ENCODE results near the gene RAB4A.
"Not testable (repeated sequence)": the region's sequence is repeated elsewhere in the genome, so short reads cannot be mapped to it uniquely, and the experiment has no call there.

RAB4A gene

GRCh38 chr1:229286099-229286766 is 15.3 kb downstream of the RAB4A start:
- FAIRE-seq (no peak), DNase-seq (ENCODE audit: insufficient read length, low spot score) (no peak)
- TF ChIP-seq POLR2A (IDR thresholded peaks at IDR 0.05; ENCODE audit: low read depth, low read length) = no peak

- FAIRE-seq = no peak
- TF ChIP-seq POLR2A (IDR thresholded peaks at IDR 0.05; ENCODE audit: low read depth, low read length) = no peak
- DNase-seq (ENCODE audit: insufficient read length, low spot score) = no peak
These were observed 16.4 kb downstream of the RAB4A start for GRCh38 chr1:229287267-229287666.

DNA sequence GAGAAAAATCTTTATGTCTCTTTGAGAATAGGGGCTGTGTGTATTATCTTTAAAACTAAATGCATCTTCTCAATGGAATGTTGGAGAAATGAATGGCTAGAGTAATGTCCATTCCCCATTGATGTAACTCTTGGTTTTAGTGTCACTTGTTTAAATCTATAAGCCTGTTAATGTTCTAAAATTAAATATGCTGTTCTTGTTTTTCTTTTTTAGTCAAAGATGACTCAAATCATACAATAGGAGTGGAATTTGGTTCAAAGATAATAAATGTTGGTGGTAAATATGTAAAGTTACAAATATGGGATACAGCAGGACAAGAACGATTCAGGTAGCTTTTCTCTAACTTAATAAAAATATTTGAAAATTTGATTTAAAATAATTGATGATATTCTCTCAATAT is 17.6 kb downstream of the RAB4A start:
- FAIRE-seq (no peak), DNase-seq (ENCODE audit: insufficient read length, low spot score) (no peak)
- no peak for TF ChIP-seq POLR2A (IDR thresholded peaks at IDR 0.05; ENCODE audit: low read depth, low read length)

DNA sequence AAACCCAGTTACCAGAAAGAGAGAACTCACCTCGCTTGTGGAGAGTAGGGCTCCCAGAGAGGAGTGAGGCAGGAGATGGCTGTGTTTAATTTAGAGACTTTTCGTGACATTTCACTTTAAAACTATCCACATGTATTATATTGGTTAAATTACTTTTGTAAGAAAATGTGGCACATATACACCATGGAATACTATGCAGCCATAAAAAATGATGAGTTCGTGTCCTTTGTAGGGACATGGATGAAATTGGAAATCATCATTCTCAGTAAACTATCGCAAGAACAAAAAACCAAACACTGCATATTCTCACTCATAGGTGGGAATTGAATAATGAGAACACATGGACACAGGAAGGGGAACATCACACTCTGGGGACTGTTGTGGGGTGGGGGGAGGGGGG is 20.8 kb downstream of the RAB4A start:
- not testable (repeated sequence) for FAIRE-seq

DNA sequence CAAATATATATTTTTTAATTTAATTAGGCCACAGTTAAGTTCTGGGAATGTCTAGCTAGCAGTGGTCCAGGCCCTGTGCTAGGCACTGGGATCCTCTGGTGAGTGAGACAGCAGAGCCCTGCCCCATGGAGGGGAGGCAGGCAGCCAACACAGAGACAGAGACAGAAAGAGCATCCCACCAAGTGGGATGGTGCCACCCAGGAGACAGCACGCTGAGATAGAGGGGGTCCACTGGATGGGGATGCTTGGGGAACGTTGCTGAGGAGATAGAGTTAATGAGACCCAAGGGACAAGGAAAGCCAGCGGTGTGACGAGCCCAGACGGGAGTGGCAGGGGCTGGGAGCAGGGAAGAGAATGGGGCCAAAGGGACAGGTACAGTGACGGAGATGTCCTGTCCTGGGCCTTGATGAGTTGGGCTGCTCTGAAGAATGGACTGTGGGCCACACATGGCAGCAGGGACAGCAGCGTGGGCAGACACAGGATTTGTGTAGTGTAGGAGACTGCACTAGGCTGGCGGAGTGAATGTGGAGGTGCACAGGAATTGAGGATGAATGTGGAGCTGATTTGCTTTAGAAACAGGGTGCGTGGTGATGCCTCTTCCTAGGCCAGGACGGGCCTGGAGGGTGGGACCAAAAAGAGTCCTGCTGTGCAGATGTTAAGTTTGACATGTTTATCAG is 22.8 kb downstream of the RAB4A start:
- FAIRE-seq = no peak
- DNase-seq (ENCODE audit: insufficient read length, low spot score) = no peak
- TF ChIP-seq POLR2A (IDR thresholded peaks at IDR 0.05; ENCODE audit: low read depth, low read length) = no peak

More for the DNA sequence above, 20.8 kb downstream of the RAB4A start:
- not testable (repeated sequence) for DNase-seq (ENCODE audit: insufficient read length, low spot score)

GRCh38 chr1:229295745-229296144 is 24.8 kb downstream of the RAB4A start:
- FAIRE-seq (no peak), DNase-seq (ENCODE audit: insufficient read length, low spot score) (no peak)
- TF ChIP-seq POLR2A (IDR thresholded peaks at IDR 0.05; ENCODE audit: low read depth, low read length) = no peak

DNA sequence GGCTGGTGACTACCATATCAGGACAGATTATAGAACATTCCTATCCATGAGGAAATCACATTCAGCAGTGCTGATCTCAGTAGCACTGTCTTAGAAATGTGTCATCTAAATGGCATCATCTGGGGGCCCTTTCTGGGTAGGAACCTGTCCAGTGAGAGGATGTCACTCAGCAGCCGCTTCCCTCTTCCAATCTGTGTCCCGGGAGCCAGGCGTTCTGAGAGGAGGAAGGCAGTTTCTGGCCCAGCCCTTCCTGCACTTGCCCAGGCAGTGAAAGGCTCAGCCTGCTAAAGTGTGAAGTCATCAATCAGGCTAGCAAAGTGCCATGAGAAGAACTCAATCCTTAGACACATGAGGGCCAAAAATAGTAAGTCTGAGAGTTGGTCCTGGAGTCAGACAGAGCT is 25.6 kb downstream of the RAB4A start:
- no peak for TF ChIP-seq POLR2A (IDR thresholded peaks at IDR 0.05; ENCODE audit: low read depth, low read length)

DNA sequence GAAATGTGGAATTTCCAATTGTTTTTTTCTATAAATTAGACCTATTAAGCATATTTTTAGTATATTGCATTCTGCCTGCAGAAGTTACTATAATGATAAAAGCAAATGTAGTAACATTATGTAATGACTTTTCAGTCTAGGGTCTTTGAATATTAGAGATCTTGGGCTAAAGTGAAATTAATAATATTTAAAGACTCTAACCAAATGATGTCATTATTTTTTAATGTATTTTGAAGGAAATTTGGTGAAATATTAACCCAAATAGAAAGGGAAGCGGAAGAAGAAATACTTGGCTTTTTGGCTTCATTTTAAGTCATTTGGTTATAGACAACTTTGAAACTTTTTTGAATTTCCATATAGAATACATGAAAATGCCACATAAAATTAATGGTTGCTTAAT is 26.8 kb downstream of the RAB4A start:
- no peak for FAIRE-seq
- TF ChIP-seq POLR2A (IDR thresholded peaks at IDR 0.05; ENCODE audit: low read depth, low read length) = no peak
- DNase-seq (ENCODE audit: insufficient read length, low spot score) = no peak

More for the DNA sequence above, 25.6 kb downstream of the RAB4A start:
- DNase-seq (ENCODE audit: insufficient read length, low spot score) (no peak), FAIRE-seq (no peak)

- FAIRE-seq (no peak), DNase-seq (ENCODE audit: insufficient read length, low spot score) (no peak)
- TF ChIP-seq POLR2A (IDR thresholded peaks at IDR 0.05; ENCODE audit: low read depth, low read length) = no peak
These were observed 27.5 kb downstream of the RAB4A start for GRCh38 chr1:229298420-229298819.

- FAIRE-seq (no peak), DNase-seq (ENCODE audit: insufficient read length, low spot score) (no peak)
These were observed 28.1 kb downstream of the RAB4A start for GRCh38 chr1:229298887-229299503.

GRCh38 chr1:229300099-229300757 is 29.3 kb downstream of the RAB4A start:
- FAIRE-seq (no peak), DNase-seq (ENCODE audit: insufficient read length, low spot score) (no peak)
- TF ChIP-seq POLR2A (IDR thresholded peaks at IDR 0.05; ENCODE audit: low read depth, low read length) = no peak

More at GRCh38 chr1:229298887-229299503, 28.1 kb downstream of the RAB4A start:
- TF ChIP-seq POLR2A (IDR thresholded peaks at IDR 0.05; ENCODE audit: low read depth, low read length) = no peak

- FAIRE-seq = no peak
- DNase-seq (ENCODE audit: insufficient read length, low spot score) = no peak
- no peak for TF ChIP-seq POLR2A (IDR thresholded peaks at IDR 0.05; ENCODE audit: low read depth, low read length)
These were observed 31.8 kb downstream of the RAB4A start for GRCh38 chr1:229302740-229303139.

GRCh38 chr1:229303855-229304254 is 32.9 kb downstream of the RAB4A start:
- TF ChIP-seq POLR2A (IDR thresholded peaks at IDR 0.05; ENCODE audit: low read depth, low read length) = no peak
- DNase-seq (ENCODE audit: insufficient read length, low spot score) (no peak), FAIRE-seq (no peak)

- no peak for TF ChIP-seq POLR2A (IDR thresholded peaks at IDR 0.05; ENCODE audit: low read depth, low read length)
- FAIRE-seq = no peak
These were observed 34.5 kb downstream of the RAB4A start for GRCh38 chr1:229305392-229305791.

More at GRCh38 chr1:229305392-229305791, 34.5 kb downstream of the RAB4A start:
- no peak for DNase-seq (ENCODE audit: insufficient read length, low spot score)

Measured in H54 (cell line).